Peyer's patch (tissue), 4 donors: ENCODE measurements around the gene ZNF541.

Source experiments
- POLR2A ChIP-seq, 2 donors: fragments of 450-650 bp; IDR thresholded peaks; one replicate each; pipeline ENCODE4 v1.5.1; 2017; ENCODE audit warnings: antibody characterized with exemption in 2 of 2, mild to moderate bottlenecking in 2 of 2, moderate library complexity in 2 of 2
- TF ChIP-seq, protein P1 (sequence below), 6 experiments: fragments of 450-650 bp in 4 of 6; fragments of 200-600 bp in 2 of 6; sonication (generic) in 1 of 6; IDR thresholded peaks; one replicate each; pipeline ENCODE4 v1.5.1; 2017 to 2019; ENCODE audit warnings: antibody characterized with exemption in 6 of 6, mild to moderate bottlenecking in 3 of 6, moderate library complexity in 1 of 6

DNA sequence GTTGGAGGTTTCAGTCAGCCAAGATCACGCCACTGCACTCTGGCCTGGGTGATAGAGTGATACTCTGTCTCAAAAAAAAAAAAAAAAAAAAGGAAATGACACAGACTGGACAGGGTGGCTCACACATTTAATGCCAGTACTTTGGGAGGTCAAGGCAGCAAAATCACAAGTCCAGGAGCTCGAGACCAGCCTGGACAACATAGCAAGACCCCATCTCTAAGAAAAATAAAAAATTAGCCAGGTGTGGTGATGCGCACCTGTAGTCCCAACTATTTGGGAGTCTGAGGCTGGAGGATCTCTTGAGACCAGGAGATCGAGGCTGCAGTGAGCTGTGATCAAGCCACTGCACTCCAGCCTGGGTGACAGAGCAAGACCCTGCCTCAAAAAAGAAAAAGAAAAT, 35.5 kb downstream of the ZNF541 start:
- TF ChIP-seq, protein P1, sequence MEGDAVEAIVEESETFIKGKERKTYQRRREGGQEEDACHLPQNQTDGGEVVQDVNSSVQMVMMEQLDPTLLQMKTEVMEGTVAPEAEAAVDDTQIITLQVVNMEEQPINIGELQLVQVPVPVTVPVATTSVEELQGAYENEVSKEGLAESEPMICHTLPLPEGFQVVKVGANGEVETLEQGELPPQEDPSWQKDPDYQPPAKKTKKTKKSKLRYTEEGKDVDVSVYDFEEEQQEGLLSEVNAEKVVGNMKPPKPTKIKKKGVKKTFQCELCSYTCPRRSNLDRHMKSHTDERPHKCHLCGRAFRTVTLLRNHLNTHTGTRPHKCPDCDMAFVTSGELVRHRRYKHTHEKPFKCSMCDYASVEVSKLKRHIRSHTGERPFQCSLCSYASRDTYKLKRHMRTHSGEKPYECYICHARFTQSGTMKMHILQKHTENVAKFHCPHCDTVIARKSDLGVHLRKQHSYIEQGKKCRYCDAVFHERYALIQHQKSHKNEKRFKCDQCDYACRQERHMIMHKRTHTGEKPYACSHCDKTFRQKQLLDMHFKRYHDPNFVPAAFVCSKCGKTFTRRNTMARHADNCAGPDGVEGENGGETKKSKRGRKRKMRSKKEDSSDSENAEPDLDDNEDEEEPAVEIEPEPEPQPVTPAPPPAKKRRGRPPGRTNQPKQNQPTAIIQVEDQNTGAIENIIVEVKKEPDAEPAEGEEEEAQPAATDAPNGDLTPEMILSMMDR (IDR thresholded peaks at IDR 0.05): no peak
- TF ChIP-seq POLR2A (IDR thresholded peaks at IDR 0.05): no peak
